Activated CD8-positive, alpha-beta T cell treated with anti-CD3 and anti-CD28 coated beads, Interleukin-2, amount 10 ng/mL, durations not matched to agents 7 days and 5 days (primary cell): ENCODE results near the gene KLHL3. TPM values are rescaled to one million over a fixed set of nuclear protein-coding genes. Genes with fewer than 3 reads are reported as not detected.

Experiments
- ATAC-seq: fragments of 150-1000 bp; cut with Tn5 transposase; one replicate; pipeline ENCODE4 v1.10.0; 2021; ENCODE audit warnings: moderate library complexity
- CTCF ChIA-PET: fragments of 350-600 bp; sonication (Branson Sonifier 250); formaldehyde crosslinking; loops from one replicate; lab custom pipeline; 2021; ENCODE audit warnings: antibody characterized with exemption; lab: Charles Lee
- POLR2A ChIA-PET: fragments of 350-600 bp; sonication (Branson Sonifier 250); formaldehyde crosslinking; loops from one replicate; lab custom pipeline; 2021; ENCODE audit warnings: antibody characterized with exemption; lab: Charles Lee
- DNase-seq: peaks from one replicate; pipeline ENCODE4 v3.0.0-alpha.2; 2020
- H3K27ac Mint-ChIP-seq: one replicate; pipeline ENCODE4 v1.8.0; 2021; ENCODE audit warnings: mild to moderate bottlenecking, mixed read lengths
- H3K27me3 Mint-ChIP-seq: one replicate; pipeline ENCODE4 v1.8.0; 2021; ENCODE audit warnings: low read depth, mixed read lengths
- H3K36me3 Mint-ChIP-seq: one replicate; pipeline ENCODE4 v1.8.0; 2021; ENCODE audit warnings: low read depth, mixed read lengths
- H3K4me1 Mint-ChIP-seq: one replicate; pipeline ENCODE4 v1.8.0; 2021; ENCODE audit warnings: low read depth, mixed read lengths
- H3K4me3 Mint-ChIP-seq: one replicate; pipeline ENCODE4 v1.8.0; 2021; ENCODE audit warnings: mild to moderate bottlenecking, mixed read lengths
- H3K9me3 Mint-ChIP-seq: one replicate; pipeline ENCODE4 v1.8.0; 2022; ENCODE audit warnings: mixed read lengths; ENCODE audit not compliant: insufficient read depth
- total RNA-seq, 2 experiments: library from RNA; stranded (reverse); gene quantifications; one replicate each; pipeline ENCODE4 v1.2.3, GENCODE V29; 2021

The KLHL3 gene
- total RNA-seq, 2 experiments from 2014 or later, result 13.7 to 15.2 TPM

DNA sequence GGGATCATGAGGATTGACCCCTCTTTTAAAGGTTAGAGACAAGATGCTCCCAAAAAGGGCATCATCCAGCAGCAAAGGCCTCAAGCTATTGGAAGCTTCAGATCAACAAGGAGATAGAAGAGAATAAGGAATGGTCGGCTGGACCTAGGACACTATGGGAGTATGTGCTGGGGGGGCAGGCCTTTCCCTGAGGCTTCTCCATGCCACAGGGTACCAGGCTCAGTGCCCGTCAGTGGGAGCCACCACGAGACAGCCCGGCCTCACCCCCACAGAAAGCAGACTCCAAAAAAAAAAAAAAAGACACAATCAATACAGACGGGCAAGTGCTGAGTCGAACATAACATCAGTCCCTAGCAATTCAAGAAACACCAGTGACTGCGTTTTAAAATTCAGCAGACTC lies 117.4 kb downstream of the KLHL3 start:
- ChIA-PET CTCF (interaction anchor here (1.4 to 3.2 kb wide), 2 partner anchors 10 to 42 kb away, joined by 3 to 12 read pairs; no protein-coding TSS in a partner anchor), POLR2A (interaction anchor here (0.6 to 1.1 kb wide), 2 partner anchors 14 to 128 kb away, joined by 3 read pairs; no protein-coding TSS in a partner anchor)
- H3K27me3 Mint-ChIP-seq, result no peaks in the 10 kb centered on the region
- H3K4me1 Mint-ChIP-seq, result peaks cover under 1% of the 10 kb centered on the region
- ATAC-seq (no peak), DNase-seq (no peak)
- H3K36me3 Mint-ChIP-seq, result no peaks in the 10 kb centered on the region
- no peaks in the 10 kb centered on the region for H3K9me3 Mint-ChIP-seq
- no peak overlapping the region for H3K27ac Mint-ChIP-seq
- H3K4me3 Mint-ChIP-seq, result no peak overlapping the region

DNA sequence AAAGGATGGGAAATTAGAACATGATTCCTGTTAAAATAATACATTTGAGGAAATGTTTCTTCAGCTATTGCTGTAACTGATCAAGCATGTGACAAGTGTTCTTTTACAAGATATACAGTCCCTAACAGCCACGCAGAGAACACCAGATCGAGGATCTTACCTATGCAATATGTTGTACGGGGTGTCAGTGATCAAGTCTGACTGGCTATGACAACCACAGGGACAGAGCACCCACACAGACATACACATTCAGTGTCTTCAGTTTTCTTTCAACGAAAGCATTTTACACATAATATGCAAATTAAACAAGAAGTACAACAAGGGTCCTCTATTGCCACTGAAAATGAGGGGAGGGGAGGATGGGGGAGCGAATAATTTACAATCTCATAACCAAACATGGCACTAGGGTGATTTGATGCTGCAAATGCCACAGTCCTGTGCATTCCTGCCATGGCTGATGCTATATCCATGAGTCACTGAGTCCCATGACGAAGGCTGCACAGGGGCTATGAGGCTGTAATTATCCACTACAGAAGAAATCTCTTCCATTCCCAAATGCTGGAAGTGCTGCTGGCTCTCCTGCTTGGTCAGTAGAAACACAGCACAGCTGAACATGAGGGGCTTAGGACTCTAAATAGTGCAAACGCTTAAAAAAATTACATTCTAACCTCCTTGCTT lies 118.2 kb downstream of the KLHL3 start:
- no peak for ATAC-seq
- POLR2A ChIA-PET, result interaction anchor here (0.6 to 1.1 kb wide), 2 partner anchors 15 to 129 kb away, joined by 3 read pairs; no protein-coding TSS in a partner anchor
- H3K27ac Mint-ChIP-seq, result no peak overlapping the region
- DNase-seq, result no peak
- no peaks in the 10 kb centered on the region for H3K36me3 Mint-ChIP-seq
- H3K9me3 Mint-ChIP-seq, result no peaks in the 10 kb centered on the region
- H3K4me3 Mint-ChIP-seq, result no peak overlapping the region
- H3K4me1 Mint-ChIP-seq, result peaks cover 2% of the 10 kb centered on the region
- no peaks in the 10 kb centered on the region for H3K27me3 Mint-ChIP-seq
- CTCF ChIA-PET, result interaction anchor here (3.2 kb wide), 1 partner anchor 11 kb away, joined by 12 read pairs; no protein-coding TSS in a partner anchor

DNA sequence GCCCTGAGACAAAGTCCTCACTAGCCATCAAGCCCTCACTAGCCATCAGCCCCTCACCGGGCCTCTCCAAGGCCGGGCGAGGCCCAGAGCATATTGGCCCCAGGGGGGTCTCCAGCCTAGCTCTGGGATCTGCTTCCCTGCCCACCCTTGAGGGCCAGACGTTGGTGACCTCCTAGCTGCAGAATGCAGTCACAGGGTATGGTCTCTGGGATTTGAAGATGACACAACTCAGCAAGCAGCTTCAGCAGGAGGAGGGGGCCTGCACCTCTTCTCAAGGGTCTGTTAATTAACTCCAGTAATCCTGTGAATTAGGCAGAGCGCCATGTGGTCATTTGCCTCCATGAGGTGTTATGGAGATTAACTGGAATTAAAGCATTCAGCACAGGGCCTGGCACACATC lies 119.8 kb downstream of the KLHL3 start:
- H3K9me3 Mint-ChIP-seq, result no peaks in the 10 kb centered on the region
- CTCF ChIA-PET, result interaction anchor here (3.2 kb wide), 1 partner anchor 13 kb away, joined by 12 read pairs; no protein-coding TSS in a partner anchor
- no peak overlapping the region for H3K4me3 Mint-ChIP-seq
- POLR2A ChIA-PET, result no interaction called here
- ATAC-seq, result no peak
- no peaks in the 10 kb centered on the region for H3K36me3 Mint-ChIP-seq
- H3K4me1 Mint-ChIP-seq, result peaks cover 2% of the 10 kb centered on the region
- H3K27me3 Mint-ChIP-seq, result no peaks in the 10 kb centered on the region
- no peak for DNase-seq
- H3K27ac Mint-ChIP-seq, result no peak overlapping the region

DNA sequence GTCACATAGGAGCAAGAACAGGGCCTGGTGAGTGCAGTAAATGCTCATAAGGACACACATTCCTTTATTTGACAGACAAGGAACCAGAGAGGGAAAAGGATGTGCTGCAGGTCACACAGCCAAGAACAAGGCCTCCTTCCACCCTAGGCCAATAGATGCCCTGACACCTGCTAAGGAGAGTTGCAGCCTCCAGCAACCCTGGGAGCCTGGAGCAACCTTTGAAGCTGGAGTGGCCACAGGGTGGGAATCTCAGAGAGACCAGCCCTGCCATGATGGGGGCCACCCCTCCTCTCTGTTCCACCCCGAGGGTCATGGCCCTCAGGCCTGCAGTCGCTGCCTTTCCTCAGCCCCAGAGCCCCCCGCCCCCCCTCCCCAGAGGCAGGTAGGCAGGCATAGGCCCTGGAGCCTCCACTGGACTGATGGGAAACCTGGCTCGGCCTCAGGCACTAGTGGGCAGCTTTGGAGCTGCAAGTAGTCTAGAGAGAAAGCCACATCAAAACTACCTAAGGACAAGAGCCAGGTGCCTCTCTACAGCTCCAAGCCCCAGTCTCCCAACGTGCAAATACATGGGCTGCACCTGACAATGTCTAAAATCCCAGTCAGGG lies 120.6 kb downstream of the KLHL3 start:
- Mint-ChIP-seq H3K9me3 (no peaks in the 10 kb centered on the region), H3K27ac (no peak overlapping the region), H3K4me3 (no peak overlapping the region), H3K27me3 (peaks cover 6% of the 10 kb centered on the region), H3K4me1 (peaks cover 2% of the 10 kb centered on the region), H3K36me3 (no peaks in the 10 kb centered on the region)
- no peak for ATAC-seq
- POLR2A ChIA-PET, result no interaction called here
- DNase-seq, result no peak
- CTCF ChIA-PET, result no interaction called here

DNA sequence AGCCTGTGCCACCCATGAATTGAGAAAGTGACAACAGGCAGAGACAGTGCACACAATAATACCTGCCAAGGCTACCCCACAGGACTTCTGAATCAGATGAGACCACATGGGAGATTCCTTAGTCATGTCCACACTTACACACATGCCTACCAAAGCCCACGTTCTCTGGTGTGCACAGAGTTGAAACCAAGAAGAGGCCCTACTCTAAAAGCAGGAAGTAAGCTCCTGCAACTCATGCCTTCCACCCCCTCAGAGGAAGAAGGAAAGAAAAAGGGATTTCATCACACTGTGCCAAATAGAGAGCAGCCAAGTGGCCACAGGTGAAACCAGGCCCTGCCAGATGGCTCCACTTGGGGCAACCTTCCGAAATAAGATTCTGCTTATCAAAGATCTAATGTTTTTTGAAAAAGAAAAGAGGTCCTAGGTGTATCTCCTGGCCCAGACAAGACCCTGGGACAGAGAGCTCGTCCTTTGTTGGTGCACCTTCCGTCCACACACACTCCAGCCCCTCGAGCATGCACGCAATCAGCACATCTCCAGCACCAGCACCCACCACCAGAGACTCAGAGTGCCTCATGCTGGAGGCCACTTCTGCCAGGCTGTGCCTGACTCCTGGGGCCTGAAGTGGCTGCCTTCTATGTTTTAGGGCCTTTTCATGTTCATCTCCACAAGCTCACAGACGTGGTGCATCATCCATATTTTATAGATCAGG lies 122.2 kb downstream of the KLHL3 start:
- POLR2A ChIA-PET, result interaction anchor here (0.6 kb wide), 1 partner anchor 8 kb away, joined by 3 read pairs; no protein-coding TSS in a partner anchor
- DNase-seq, result no peak
- Mint-ChIP-seq H3K36me3 (no peaks in the 10 kb centered on the region), H3K9me3 (no peaks in the 10 kb centered on the region), H3K4me1 (peaks cover 2% of the 10 kb centered on the region), H3K27me3 (peaks cover 9% of the 10 kb centered on the region), H3K4me3 (no peak overlapping the region), H3K27ac (no peak overlapping the region)
- no peak for ATAC-seq
- CTCF ChIA-PET, result interaction anchor here (1.1 kb wide), 1 partner anchor 16 kb away, joined by 3 read pairs; no protein-coding TSS in a partner anchor

DNA sequence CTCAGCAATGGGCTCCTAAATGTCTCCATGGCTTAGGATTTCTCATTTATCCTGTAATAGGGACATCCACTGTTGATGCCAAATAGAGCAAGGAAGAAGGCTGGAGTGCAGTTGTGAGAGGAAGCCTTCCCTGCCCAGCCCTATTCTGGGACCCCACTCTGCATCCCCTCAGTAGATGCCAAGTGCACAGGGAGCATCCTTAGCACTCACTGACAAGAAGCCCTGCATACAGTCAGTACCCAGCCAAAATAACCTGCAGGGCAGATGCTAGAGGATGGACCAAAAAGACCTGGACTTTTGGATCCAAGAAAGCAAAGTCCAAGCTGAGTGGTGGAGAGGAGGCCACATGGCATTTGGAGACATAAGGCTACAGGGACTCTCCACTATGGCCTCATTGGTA lies 123.3 kb downstream of the KLHL3 start:
- H3K4me3 Mint-ChIP-seq, result no peak overlapping the region
- peaks cover 16% of the 10 kb centered on the region for H3K27me3 Mint-ChIP-seq
- ATAC-seq, result no peak
- DNase-seq, result no peak
- ChIA-PET CTCF (interaction anchor here (1.1 kb wide), 1 partner anchor 17 kb away, joined by 3 read pairs; no protein-coding TSS in a partner anchor), POLR2A (no interaction called here)
- no peaks in the 10 kb centered on the region for H3K9me3 Mint-ChIP-seq
- no peaks in the 10 kb centered on the region for H3K36me3 Mint-ChIP-seq
- peaks cover 2% of the 10 kb centered on the region for H3K4me1 Mint-ChIP-seq
- no peak overlapping the region for H3K27ac Mint-ChIP-seq

DNA sequence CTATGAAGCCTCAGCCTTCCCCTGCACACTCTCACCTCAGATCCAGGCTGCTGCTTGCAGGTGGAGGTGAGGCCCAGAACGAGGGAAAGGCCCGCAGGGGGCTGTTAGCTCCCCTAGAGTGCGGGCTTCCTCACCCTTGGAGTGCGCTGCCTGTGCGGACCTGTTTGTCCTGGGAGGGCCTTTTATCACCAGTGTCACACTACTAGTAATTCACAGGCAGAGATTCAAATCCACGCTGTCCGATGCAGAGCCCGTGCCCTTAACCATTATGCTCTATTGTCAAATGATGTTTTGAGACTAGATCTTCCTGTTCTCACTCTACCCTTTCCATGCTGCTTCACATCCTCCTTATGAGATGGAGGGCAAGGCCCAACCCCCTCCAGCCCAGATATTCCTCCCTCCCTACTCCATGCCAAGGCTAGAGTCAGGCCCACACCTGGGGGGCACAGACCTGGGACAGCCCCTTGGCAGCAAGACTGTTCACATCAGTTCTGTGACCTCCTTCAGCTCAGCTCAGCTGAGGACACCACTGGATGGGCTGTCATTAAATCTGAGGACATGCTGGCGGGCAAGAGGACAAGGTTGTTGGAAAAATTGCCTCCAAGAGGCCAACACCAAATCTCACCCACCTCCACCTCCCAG lies 124.0 kb downstream of the KLHL3 start:
- H3K36me3 Mint-ChIP-seq, result no peaks in the 10 kb centered on the region
- H3K27ac Mint-ChIP-seq, result no peak overlapping the region
- ChIA-PET POLR2A (no interaction called here), CTCF (no interaction called here)
- H3K4me1 Mint-ChIP-seq, result peaks cover 2% of the 10 kb centered on the region
- no peak overlapping the region for H3K4me3 Mint-ChIP-seq
- ATAC-seq, result no peak
- no peaks in the 10 kb centered on the region for H3K9me3 Mint-ChIP-seq
- peaks cover 19% of the 10 kb centered on the region for H3K27me3 Mint-ChIP-seq
- DNase-seq, result no peak

DNA sequence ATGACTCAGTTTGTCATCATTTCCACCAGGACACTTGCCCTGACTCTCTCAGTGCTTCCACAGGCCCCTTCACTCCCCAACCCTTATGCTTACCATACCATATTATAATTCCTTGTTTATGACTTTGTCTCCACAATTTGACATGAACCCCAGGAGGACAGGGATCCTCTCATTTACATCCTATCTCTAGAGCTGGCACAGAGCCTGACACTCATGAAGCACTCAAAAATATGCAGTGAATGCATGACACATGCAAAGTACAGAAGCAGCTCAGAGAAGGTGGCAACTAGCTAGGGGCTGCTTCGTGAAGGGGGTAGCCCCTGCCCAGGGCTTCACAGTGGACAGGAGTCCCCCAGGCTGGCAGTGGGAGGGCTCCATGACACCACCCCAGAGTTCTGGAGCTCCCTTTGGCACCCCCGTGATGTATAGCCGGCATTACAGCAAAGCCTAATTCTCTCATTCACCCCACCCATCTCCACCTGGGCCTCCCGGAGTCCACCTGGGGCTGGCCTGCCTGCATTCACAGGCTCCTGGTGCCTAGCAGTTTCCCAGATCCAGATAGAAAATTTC lies 124.8 kb downstream of the KLHL3 start:
- peaks cover 2% of the 10 kb centered on the region for H3K4me1 Mint-ChIP-seq
- ATAC-seq, result no peak
- POLR2A ChIA-PET, result no interaction called here
- no peaks in the 10 kb centered on the region for H3K9me3 Mint-ChIP-seq
- CTCF ChIA-PET, result no interaction called here
- H3K36me3 Mint-ChIP-seq, result no peaks in the 10 kb centered on the region
- peaks cover 21% of the 10 kb centered on the region for H3K27me3 Mint-ChIP-seq
- no peak overlapping the region for H3K4me3 Mint-ChIP-seq
- H3K27ac Mint-ChIP-seq, result no peak overlapping the region
- no peak for DNase-seq

DNA sequence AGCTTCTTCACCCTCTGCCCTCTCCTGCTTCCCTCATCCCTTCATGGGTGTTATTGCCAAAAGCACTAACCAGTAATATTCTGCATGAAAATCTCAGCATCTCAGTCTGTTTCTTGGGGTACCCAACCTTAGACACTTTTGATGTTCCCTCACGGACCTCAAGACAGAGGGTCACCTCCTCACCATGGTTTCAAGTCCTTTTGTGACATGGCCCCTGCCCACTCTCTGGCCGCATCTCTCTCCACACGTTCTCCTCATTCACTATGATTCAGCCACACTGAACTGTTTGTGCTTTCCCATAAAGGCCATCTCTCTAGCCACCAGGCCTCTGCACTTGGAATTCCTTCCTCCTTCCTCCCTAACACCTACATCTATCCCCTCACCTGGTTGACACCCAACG lies 125.3 kb downstream of the KLHL3 start:
- Mint-ChIP-seq H3K9me3 (no peaks in the 10 kb centered on the region), H3K36me3 (no peaks in the 10 kb centered on the region), H3K27ac (no peak overlapping the region), H3K27me3 (peaks cover 26% of the 10 kb centered on the region), H3K4me3 (no peak overlapping the region), H3K4me1 (peaks cover 2% of the 10 kb centered on the region)
- DNase-seq (no peak), ATAC-seq (no peak)
- ChIA-PET POLR2A (no interaction called here), CTCF (no interaction called here)

DNA sequence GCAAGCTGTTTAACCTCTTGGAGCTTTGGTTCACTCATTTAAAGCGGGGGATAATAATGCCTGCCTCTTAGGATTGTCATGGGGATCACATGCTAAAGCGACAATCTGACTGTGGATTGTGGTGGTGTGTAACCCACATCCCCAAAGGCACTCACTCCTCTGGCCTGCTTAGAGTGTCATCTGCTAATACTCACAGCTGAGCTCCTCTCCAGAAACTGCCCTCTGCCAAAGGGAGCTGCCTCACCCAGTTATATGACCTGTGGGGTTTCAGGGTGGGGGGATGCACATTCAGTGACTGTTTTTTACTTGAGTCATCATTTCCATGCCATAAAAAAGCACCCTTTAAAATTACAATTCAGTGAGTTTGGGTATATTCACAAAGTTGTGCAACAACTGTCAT lies 126.8 kb downstream of the KLHL3 start:
- no peak for DNase-seq
- POLR2A ChIA-PET, result no interaction called here
- CTCF ChIA-PET, result interaction anchor here (0.8 kb wide), 1 partner anchor 33 kb away, joined by 3 read pairs; no protein-coding TSS in a partner anchor
- Mint-ChIP-seq H3K27me3 (peaks cover 36% of the 10 kb centered on the region), H3K4me3 (no peak overlapping the region), H3K4me1 (peaks cover 2% of the 10 kb centered on the region), H3K36me3 (no peaks in the 10 kb centered on the region), H3K27ac (no peak overlapping the region), H3K9me3 (no peaks in the 10 kb centered on the region)
- ATAC-seq, result no peak

DNA sequence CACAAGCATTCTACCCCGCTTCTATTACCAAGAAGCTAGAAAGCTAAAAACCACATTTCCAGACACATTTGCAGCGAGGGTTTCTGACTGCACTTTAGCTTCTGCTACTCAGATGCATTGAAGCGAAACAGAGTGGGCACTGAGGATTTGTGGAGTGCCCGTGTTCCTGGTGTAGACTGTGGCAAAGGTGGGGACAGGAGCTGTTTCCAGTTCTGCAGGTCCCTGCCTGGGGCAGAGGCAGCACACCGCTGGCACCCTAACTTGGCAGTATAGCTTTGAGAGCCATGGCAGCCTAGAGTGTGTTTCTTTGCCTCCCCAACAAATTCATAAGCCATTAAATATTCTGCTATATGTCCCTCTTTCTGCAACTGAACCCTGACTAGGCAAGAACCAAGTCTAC lies 128.1 kb downstream of the KLHL3 start:
- Mint-ChIP-seq H3K4me3 (no peak overlapping the region), H3K27me3 (peaks cover 41% of the 10 kb centered on the region), H3K27ac (no peak overlapping the region), H3K36me3 (no peaks in the 10 kb centered on the region), H3K9me3 (no peaks in the 10 kb centered on the region), H3K4me1 (no peaks in the 10 kb centered on the region)
- CTCF ChIA-PET, result no interaction called here
- no peak for DNase-seq
- ATAC-seq, result no peak
- POLR2A ChIA-PET, result no interaction called here
